ENCODE results near the gene ZNF710. TPM values are rescaled to one million over a fixed set of nuclear protein-coding genes. Genes with fewer than 3 reads are reported as not detected.

The ZNF710 gene
- polyA plus RNA-seq, 1 of the 3 experiments (the other 2 are of a cell fraction) = 2.7 TPM

GRCh38 chr15:90064911-90065681 is 64.0 kb downstream of the ZNF710 start:
- Histone ChIP-seq H3F3A (replicated peaks; ENCODE audit: insufficient read depth) (no peaks in the 10 kb centered on the region), H3K4me1 (ENCODE audit: control insufficient read depth in 1 of 2, insufficient read depth in 2 of 2, low read depth in 1 of 2, low read length in 1 of 2) (peaks cover 0 to 14% of the 10 kb centered on the region in 2 experiments; a peak in 1 of 4 replicates), H3K4me2 (no peak overlapping the region), H3K27me3 (ENCODE audit: insufficient read depth) (no peaks in the 10 kb centered on the region), H3K9me2 (no peaks in the 10 kb centered on the region), H3K9ac (no peak overlapping the region), H3K36me3 (replicated peaks in 1 of 2; ENCODE audit: control insufficient read depth in 1 of 2, insufficient read depth in 2 of 2, low read length in 1 of 2) (no peaks in the 10 kb centered on the region), H4K20me1 (ENCODE audit: insufficient read depth) (no peaks in the 10 kb centered on the region), H3K9me3 (no peaks in the 10 kb centered on the region), H2AFZ (ENCODE audit: low read depth) (no peak overlapping the region), H3K4me3 (ENCODE audit: low read depth in 2 of 2, low read length in 1 of 2) (no peak overlapping the region), H3K27ac (ENCODE audit: low read depth in 2 of 2, low read length in 1 of 2) (no peak overlapping the region), H3K79me2 (ENCODE audit: insufficient read depth) (no peaks in the 10 kb centered on the region)
- no peak for DNase-seq
- ChIA-PET CTCF (interaction anchor here (0.7 to 2.5 kb wide), 4 partner anchors 12 to 305 kb away, joined by 3 to 8 read pairs (median 3); no protein-coding TSS in a partner anchor), POLR2A (no interaction called here)
- 86% methylated on average over 28 of the region's 30 CpGs for WGBS (ENCODE audit: low lambda C conversion rate)
- no peak for TF ChIP-seq EP300 (IDR thresholded peaks at IDR 0.05; ENCODE audit: borderline replicate concordance in 1 of 2, low read depth in 1 of 2, low read length in 1 of 2)
- no peak for TF ChIP-seq YY1 (IDR thresholded peaks at IDR 0.05; ENCODE audit: low read depth)
- no peak for TF ChIP-seq ELF1 (IDR thresholded peaks at IDR 0.05)
- no peak for TF ChIP-seq GABPA (IDR thresholded peaks at IDR 0.05; ENCODE audit: low read depth)
- no peak for TF ChIP-seq JUND (IDR thresholded peaks at IDR 0.05)
- TF ChIP-seq NRF1 (IDR thresholded peaks at IDR 0.05; ENCODE audit: low read depth, low read length) = no peak
- no peak for TF ChIP-seq FOSL2 (IDR thresholded peaks at IDR 0.05; ENCODE audit: borderline replicate concordance, low read depth)
- TF ChIP-seq FOXM1 (IDR thresholded peaks at IDR 0.05; ENCODE audit: low read depth) = no peak
- TF ChIP-seq SMC3 (IDR thresholded peaks at IDR 0.05; ENCODE audit: low read depth, low read length) = no peak
- TF ChIP-seq, protein P1, sequence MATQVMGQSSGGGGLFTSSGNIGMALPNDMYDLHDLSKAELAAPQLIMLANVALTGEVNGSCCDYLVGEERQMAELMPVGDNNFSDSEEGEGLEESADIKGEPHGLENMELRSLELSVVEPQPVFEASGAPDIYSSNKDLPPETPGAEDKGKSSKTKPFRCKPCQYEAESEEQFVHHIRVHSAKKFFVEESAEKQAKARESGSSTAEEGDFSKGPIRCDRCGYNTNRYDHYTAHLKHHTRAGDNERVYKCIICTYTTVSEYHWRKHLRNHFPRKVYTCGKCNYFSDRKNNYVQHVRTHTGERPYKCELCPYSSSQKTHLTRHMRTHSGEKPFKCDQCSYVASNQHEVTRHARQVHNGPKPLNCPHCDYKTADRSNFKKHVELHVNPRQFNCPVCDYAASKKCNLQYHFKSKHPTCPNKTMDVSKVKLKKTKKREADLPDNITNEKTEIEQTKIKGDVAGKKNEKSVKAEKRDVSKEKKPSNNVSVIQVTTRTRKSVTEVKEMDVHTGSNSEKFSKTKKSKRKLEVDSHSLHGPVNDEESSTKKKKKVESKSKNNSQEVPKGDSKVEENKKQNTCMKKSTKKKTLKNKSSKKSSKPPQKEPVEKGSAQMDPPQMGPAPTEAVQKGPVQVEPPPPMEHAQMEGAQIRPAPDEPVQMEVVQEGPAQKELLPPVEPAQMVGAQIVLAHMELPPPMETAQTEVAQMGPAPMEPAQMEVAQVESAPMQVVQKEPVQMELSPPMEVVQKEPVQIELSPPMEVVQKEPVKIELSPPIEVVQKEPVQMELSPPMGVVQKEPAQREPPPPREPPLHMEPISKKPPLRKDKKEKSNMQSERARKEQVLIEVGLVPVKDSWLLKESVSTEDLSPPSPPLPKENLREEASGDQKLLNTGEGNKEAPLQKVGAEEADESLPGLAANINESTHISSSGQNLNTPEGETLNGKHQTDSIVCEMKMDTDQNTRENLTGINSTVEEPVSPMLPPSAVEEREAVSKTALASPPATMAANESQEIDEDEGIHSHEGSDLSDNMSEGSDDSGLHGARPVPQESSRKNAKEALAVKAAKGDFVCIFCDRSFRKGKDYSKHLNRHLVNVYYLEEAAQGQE (IDR thresholded peaks at IDR 0.05; ENCODE audit: low read depth, low read length) = no peak

DNA sequence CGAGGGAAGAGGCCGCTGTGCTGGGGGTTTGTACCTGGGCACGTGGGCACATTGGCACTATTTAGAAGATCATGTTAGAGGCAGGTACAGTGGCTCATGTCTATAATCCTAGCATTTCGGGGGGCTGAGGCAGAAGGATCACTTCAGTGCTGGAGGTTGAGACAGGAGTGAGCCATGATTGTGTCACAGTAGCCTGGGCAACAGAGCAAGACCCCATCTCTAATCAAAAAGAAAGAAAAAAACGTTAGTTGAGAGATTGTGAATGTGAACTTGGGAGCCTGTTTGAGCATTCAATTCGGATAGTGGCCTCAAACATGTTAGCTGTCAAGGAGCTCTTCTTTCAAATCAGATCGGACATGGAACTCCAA is 64.5 kb downstream of the ZNF710 start:
- Histone ChIP-seq H3K9me3 (no peaks in the 10 kb centered on the region), H4K20me1 (ENCODE audit: insufficient read depth) (no peaks in the 10 kb centered on the region), H3K4me3 (ENCODE audit: low read depth in 2 of 2, low read length in 1 of 2) (no peak overlapping the region), H2AFZ (ENCODE audit: low read depth) (no peak overlapping the region), H3F3A (replicated peaks; ENCODE audit: insufficient read depth) (no peaks in the 10 kb centered on the region), H3K9me2 (no peaks in the 10 kb centered on the region), H3K27ac (ENCODE audit: low read depth in 2 of 2, low read length in 1 of 2) (no peak overlapping the region), H3K4me1 (ENCODE audit: control insufficient read depth in 1 of 2, insufficient read depth in 2 of 2, low read depth in 1 of 2, low read length in 1 of 2) (peaks cover 0 to 14% of the 10 kb centered on the region in 2 experiments; a peak in 1 of 4 replicates), H3K79me2 (ENCODE audit: insufficient read depth) (no peaks in the 10 kb centered on the region), H3K4me2 (no peak overlapping the region), H3K27me3 (ENCODE audit: insufficient read depth) (no peaks in the 10 kb centered on the region), H3K9ac (no peak overlapping the region), H3K36me3 (replicated peaks in 1 of 2; ENCODE audit: control insufficient read depth in 1 of 2, insufficient read depth in 2 of 2, low read length in 1 of 2) (no peaks in the 10 kb centered on the region)
- CTCF ChIA-PET = interaction anchor here (2.5 kb wide), 1 partner anchor 305 kb away, joined by 8 read pairs; no protein-coding TSS in a partner anchor
- POLR2A ChIA-PET = no interaction called here
- no peak for DNase-seq
- WGBS (ENCODE audit: low lambda C conversion rate) = 84% methylated on average over 7 of the region's 7 CpGs
- TF ChIP-seq CHD2 (IDR thresholded peaks at IDR 0.05; ENCODE audit: low read length, partially characterized antibody) (no peak), MEF2A (IDR thresholded peaks at IDR 0.05; ENCODE audit: borderline replicate concordance, low read depth) (no peak), MXI1 (IDR thresholded peaks at IDR 0.05; ENCODE audit: low read depth, low read length) (no peak), USF1 (IDR thresholded peaks at IDR 0.05; ENCODE audit: borderline replicate concordance, low read depth) (no peak), NFIC (IDR thresholded peaks at IDR 0.05; ENCODE audit: borderline replicate concordance) (no peak), YY1 (IDR thresholded peaks at IDR 0.05; ENCODE audit: low read depth) (no peak), MAX (IDR thresholded peaks at IDR 0.05; ENCODE audit: low read depth) (no peak), GABPA (IDR thresholded peaks at IDR 0.05; ENCODE audit: low read depth) (no peak), SIN3A (IDR thresholded peaks at IDR 0.05; ENCODE audit: borderline replicate concordance, low read depth, low read length) (no peak)
- TF ChIP-seq, protein P1 (IDR thresholded peaks at IDR 0.05; ENCODE audit: low read depth, low read length) = no peak
